HepG2 (cell line): ENCODE results near the gene NPW. TPM values are rescaled to one million over a fixed set of nuclear protein-coding genes. Genes with fewer than 3 reads are reported as not detected.

ENCODE experiments used
- CCAR2 ChIP-seq: fragments of 200-400 bp; formaldehyde crosslinking; optimal IDR thresholded peaks from 2 replicates; pipeline ENCODE3; 2018; ENCODE audit warnings: low read depth, mild to moderate bottlenecking, low read length, moderate library complexity
- CENPX ChIP-seq: sonication (generic); formaldehyde crosslinking; IDR thresholded peaks from 2 replicates; pipeline ENCODE4 v1.9.0; 2021; ENCODE audit warnings: mild to moderate bottlenecking, missing genetic modification reagents, moderate library complexity
- EP300 ChIP-seq, 3 experiments: sonication (generic) in 1 of 3; formaldehyde crosslinking in 1 of 3; IDR thresholded peaks; 2 replicates each; pipeline versions ENCODE4 v1.5.1 to v1.6.1; 2011 to 2020; ENCODE audit warnings: low read depth in 2 of 3, low read length in 2 of 3, borderline replicate concordance in 1 of 3, improper control_type of control experiment in 1 of 3, mild to moderate bottlenecking in 1 of 3, missing genetic modification reagents in 1 of 3, moderate library complexity in 1 of 3
- FOXC1 ChIP-seq: sonication (generic); formaldehyde crosslinking; IDR thresholded peaks from 2 replicates; pipeline ENCODE4 v1.8.0; 2022; ENCODE audit warnings: mild to moderate bottlenecking, missing genetic modification reagents, borderline replicate concordance
- FOXK1 ChIP-seq: sonication (generic); formaldehyde crosslinking; IDR thresholded peaks from 2 replicates; pipeline ENCODE4 v1.4.0; 2020; ENCODE audit warnings: low read depth, missing genetic modification reagents, borderline replicate concordance
- HHEX ChIP-seq: IDR thresholded peaks from 2 replicates; pipeline ENCODE4 v1.6.1; 2016; ENCODE audit warnings: control low read depth
- HNRNPL ChIP-seq: fragments of 200-400 bp; formaldehyde crosslinking; IDR thresholded peaks from 2 replicates; pipeline ENCODE4 v1.6.1; 2017; ENCODE audit warnings: mild to moderate bottlenecking, low read depth, low read length
- MIER3 ChIP-seq: IDR thresholded peaks from 2 replicates; pipeline ENCODE4 v1.6.1; 2016; ENCODE audit warnings: missing compliant biosample characterization, borderline replicate concordance
- MZF1 ChIP-seq: sonication (generic); formaldehyde crosslinking; IDR thresholded peaks from 2 replicates; pipeline ENCODE4 v1.8.1; 2023; ENCODE audit warnings: mild to moderate bottlenecking, missing genetic modification reagents, borderline replicate concordance
- NAIF1 ChIP-seq: sonication (generic); formaldehyde crosslinking; IDR thresholded peaks from 2 replicates; pipeline ENCODE4 v1.5.0; 2020; ENCODE audit warnings: mild to moderate bottlenecking, missing genetic modification reagents, borderline replicate concordance
- ZNF230 ChIP-seq: sonication (generic); formaldehyde crosslinking; IDR thresholded peaks from 2 replicates; pipeline ENCODE4 v1.4.0; 2020; ENCODE audit warnings: mild to moderate bottlenecking, missing genetic modification reagents
- ZNF256 ChIP-seq: sonication (generic); formaldehyde crosslinking; conservative IDR thresholded peaks from 2 replicates; pipeline ENCODE4 v1.4.0; 2020; ENCODE audit warnings: missing genetic modification reagents
- ZNF3 ChIP-seq: IDR thresholded peaks from 2 replicates; pipeline ENCODE4 v1.7.0; 2017; ENCODE audit warnings: inconsistent platforms
- ZNF577 ChIP-seq: sonication (generic); formaldehyde crosslinking; IDR thresholded peaks from 2 replicates; pipeline ENCODE4 v1.4.0; 2020; ENCODE audit warnings: mild to moderate bottlenecking, low read depth, missing genetic modification reagents, borderline replicate concordance
- ZNF709 ChIP-seq: sonication (generic); formaldehyde crosslinking; IDR thresholded peaks from 2 replicates; pipeline ENCODE4 v1.5.0; 2020; ENCODE audit warnings: mild to moderate bottlenecking, missing genetic modification reagents
- ZNF720 ChIP-seq: sonication (generic); formaldehyde crosslinking; IDR thresholded peaks from 2 replicates; pipeline ENCODE4 v1.4.0; 2020; ENCODE audit warnings: missing genetic modification reagents
- ZNF768 ChIP-seq: sonication (generic); formaldehyde crosslinking; IDR thresholded peaks from 2 replicates; pipeline ENCODE4 v1.4.0; 2020; ENCODE audit warnings: missing genetic modification reagents
- ZNF878 ChIP-seq: sonication (generic); formaldehyde crosslinking; IDR thresholded peaks from 2 replicates; pipeline ENCODE4 v1.8.1; 2023; ENCODE audit warnings: mild to moderate bottlenecking, missing genetic modification reagents, moderate library complexity
- polyA plus RNA-seq, 8 experiments: library from polyadenylated mRNA; depleted of rRNA in 3 of 8; stranded (reverse) in 7 of 8; unstranded in 1 of 8; fragments of >200 nt; fragmentation: Illumina TruSeq in 4 of 8; extraction: Trizol in 4 of 8; gene quantifications; 2 replicates each; pipeline versions ENCODE4 v1.2.1 to v1.2.3, GENCODE V29; 2011 to 2016; ENCODE audit warnings: low read depth in 4 of 8, missing spikeins in 1 of 8, mixed read lengths in 1 of 8; ENCODE audit not compliant: insufficient read depth in 1 of 8
- total RNA-seq, 5 experiments: library from RNA; depleted of rRNA; stranded (reverse); fragments of >200 nt; fragmentation: Illumina TruSeq; extraction: Trizol; gene quantifications; 2 replicates each; pipeline ENCODE4 v1.2.3, GENCODE V29; 2016; ENCODE audit warnings: low read depth in 1 of 5
- TF ChIP-seq, protein P1 (sequence below): sonication (generic); formaldehyde crosslinking; IDR thresholded peaks from 2 replicates; pipeline ENCODE4 v1.5.0; 2020; ENCODE audit warnings: mild to moderate bottlenecking, missing genetic modification reagents, moderate library complexity
- TF ChIP-seq, protein P2 (sequence below): sonication (generic); formaldehyde crosslinking; IDR thresholded peaks from 2 replicates; pipeline ENCODE4 v1.4.0; 2020; ENCODE audit warnings: missing genetic modification reagents
- TF ChIP-seq, protein P3 (sequence below): sonication (generic); formaldehyde crosslinking; IDR thresholded peaks from 2 replicates; pipeline ENCODE4 v1.4.0; 2020; ENCODE audit warnings: missing genetic modification reagents
- TF ChIP-seq, protein P4 (sequence below): IDR thresholded peaks from 2 replicates; pipeline ENCODE4 v1.6.1; 2016; ENCODE audit warnings: low read depth, borderline replicate concordance

The NPW gene
- total and polyA plus RNA-seq, 2 of the 13 experiments (the other 11 are each of a cell fraction or from before 2014, with no cell fraction given): 0.24 to 0.97 TPM

DNA sequence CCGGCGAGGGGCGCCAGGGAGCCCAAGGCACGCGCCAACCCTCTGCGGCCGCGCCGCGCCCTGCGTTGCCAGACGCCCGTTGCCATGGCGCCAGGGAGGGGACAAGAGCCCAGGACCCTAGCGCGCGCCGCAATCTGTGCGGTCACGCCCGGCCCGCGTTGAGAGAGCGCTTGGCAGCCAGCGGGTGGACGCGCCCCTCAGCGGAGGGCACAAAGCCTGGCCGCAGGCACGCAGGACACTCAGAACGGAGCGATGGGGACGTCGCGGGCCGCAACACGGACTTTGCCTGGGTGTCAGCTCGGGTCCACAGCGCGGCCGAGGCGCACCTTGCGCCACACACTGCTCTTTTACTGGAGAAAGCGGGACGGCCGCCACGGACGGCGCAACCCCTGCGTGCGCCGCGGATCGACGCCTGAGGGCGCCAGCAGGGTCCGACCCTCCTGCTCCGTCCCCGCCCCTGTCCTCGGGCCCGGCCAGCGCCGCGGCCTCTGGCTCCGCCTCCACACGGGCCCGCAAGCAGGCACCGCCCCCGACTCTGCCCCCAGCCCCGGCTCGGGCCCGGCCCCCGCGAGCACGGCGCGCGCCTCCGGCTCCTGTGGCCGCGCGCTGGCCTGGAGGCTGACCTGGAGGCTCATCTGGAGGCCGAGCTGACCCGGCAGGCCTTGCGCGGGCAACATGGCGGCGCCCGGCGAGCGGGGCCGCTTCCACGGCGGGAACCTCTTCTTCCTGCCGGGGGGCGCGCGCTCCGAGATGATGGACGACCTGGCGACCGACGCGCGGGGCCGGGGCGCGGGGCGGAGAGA is 35.8 kb upstream of the NPW start, which contains the start of gene GFER (continued):
- TF ChIP-seq, protein P1, sequence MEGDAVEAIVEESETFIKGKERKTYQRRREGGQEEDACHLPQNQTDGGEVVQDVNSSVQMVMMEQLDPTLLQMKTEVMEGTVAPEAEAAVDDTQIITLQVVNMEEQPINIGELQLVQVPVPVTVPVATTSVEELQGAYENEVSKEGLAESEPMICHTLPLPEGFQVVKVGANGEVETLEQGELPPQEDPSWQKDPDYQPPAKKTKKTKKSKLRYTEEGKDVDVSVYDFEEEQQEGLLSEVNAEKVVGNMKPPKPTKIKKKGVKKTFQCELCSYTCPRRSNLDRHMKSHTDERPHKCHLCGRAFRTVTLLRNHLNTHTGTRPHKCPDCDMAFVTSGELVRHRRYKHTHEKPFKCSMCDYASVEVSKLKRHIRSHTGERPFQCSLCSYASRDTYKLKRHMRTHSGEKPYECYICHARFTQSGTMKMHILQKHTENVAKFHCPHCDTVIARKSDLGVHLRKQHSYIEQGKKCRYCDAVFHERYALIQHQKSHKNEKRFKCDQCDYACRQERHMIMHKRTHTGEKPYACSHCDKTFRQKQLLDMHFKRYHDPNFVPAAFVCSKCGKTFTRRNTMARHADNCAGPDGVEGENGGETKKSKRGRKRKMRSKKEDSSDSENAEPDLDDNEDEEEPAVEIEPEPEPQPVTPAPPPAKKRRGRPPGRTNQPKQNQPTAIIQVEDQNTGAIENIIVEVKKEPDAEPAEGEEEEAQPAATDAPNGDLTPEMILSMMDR (CRISPR knock-in tag): peak; percentile 72
- no peak for TF ChIP-seq MZF1
- peak; percentile 16; the same call in 1 of the 2 replicates for TF ChIP-seq ZNF878 (CRISPR knock-in tag)
- TF ChIP-seq NAIF1 (CRISPR knock-in tag): peak; percentile 93
- TF ChIP-seq ZNF577: no peak
- no peak for TF ChIP-seq ZNF256 (CRISPR knock-in tag)
- TF ChIP-seq, protein P2, sequence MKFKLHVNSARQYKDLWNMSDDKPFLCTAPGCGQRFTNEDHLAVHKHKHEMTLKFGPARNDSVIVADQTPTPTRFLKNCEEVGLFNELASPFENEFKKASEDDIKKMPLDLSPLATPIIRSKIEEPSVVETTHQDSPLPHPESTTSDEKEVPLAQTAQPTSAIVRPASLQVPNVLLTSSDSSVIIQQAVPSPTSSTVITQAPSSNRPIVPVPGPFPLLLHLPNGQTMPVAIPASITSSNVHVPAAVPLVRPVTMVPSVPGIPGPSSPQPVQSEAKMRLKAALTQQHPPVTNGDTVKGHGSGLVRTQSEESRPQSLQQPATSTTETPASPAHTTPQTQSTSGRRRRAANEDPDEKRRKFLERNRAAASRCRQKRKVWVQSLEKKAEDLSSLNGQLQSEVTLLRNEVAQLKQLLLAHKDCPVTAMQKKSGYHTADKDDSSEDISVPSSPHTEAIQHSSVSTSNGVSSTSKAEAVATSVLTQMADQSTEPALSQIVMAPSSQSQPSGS (CRISPR knock-in tag): 0 out of 2 replicates have a peak, but pooled peaks have one; percentile 40
- no peak for TF ChIP-seq MIER3 (CRISPR knock-in tag)
- TF ChIP-seq ZNF709 (CRISPR knock-in tag): no peak
- peak; percentile 16; the same call in 1 of the 2 replicates for TF ChIP-seq ZNF230
- TF ChIP-seq CENPX: no peak
- no peak for TF ChIP-seq ZNF720 (CRISPR knock-in tag)
- TF ChIP-seq, protein P3, sequence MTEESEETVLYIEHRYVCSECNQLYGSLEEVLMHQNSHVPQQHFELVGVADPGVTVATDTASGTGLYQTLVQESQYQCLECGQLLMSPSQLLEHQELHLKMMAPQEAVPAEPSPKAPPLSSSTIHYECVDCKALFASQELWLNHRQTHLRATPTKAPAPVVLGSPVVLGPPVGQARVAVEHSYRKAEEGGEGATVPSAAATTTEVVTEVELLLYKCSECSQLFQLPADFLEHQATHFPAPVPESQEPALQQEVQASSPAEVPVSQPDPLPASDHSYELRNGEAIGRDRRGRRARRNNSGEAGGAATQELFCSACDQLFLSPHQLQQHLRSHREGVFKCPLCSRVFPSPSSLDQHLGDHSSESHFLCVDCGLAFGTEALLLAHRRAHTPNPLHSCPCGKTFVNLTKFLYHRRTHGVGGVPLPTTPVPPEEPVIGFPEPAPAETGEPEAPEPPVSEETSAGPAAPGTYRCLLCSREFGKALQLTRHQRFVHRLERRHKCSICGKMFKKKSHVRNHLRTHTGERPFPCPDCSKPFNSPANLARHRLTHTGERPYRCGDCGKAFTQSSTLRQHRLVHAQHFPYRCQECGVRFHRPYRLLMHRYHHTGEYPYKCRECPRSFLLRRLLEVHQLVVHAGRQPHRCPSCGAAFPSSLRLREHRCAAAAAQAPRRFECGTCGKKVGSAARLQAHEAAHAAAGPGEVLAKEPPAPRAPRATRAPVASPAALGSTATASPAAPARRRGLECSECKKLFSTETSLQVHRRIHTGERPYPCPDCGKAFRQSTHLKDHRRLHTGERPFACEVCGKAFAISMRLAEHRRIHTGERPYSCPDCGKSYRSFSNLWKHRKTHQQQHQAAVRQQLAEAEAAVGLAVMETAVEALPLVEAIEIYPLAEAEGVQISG (CRISPR knock-in tag): peak; percentile 91
- TF ChIP-seq FOXK1 (CRISPR knock-in tag): peak; percentile 11; the same call in 1 of the 2 replicates
- 0 out of 2 replicates have a peak, but pooled peaks have one; percentile 12 for TF ChIP-seq ZNF3 (CRISPR knock-in tag)
- TF ChIP-seq ZNF768 (CRISPR knock-in tag): peak; percentile 25; the same call in 1 of the 2 replicates
- TF ChIP-seq, protein P4, sequence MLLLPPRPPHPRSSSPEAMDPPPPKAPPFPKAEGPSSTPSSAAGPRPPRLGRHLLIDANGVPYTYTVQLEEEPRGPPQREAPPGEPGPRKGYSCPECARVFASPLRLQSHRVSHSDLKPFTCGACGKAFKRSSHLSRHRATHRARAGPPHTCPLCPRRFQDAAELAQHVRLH (CRISPR knock-in tag): peak; percentile 82; the same call in 1 of the 2 replicates
- TF ChIP-seq HHEX (CRISPR knock-in tag): no peak
- 0 out of 2 replicates have a peak, but pooled peaks have one; percentile 37 for TF ChIP-seq HNRNPL
- peak; percentile 9 to 38; a peak in 2 of 4 replicates for TF ChIP-seq EP300 (IDR thresholded peaks at IDR 0.05; ENCODE audit: low read depth in 2 of 2, low read length in 2 of 2)
- no peak; the same call in none of the 2 replicates for TF ChIP-seq EP300 (CRISPR knock-in tag; IDR thresholded peaks at IDR 0.05; ENCODE audit: borderline replicate concordance)
- TF ChIP-seq FOXC1 (CRISPR knock-in tag): peak; percentile 50; the same call in 1 of the 2 replicates
- peak; percentile 84 for TF ChIP-seq CCAR2
